Duodenal mucosa (tissue), 2 donors: ENCODE measurements around the gene MED29.

Experiments
- H3K27ac ChIP-seq: one replicate; pipeline ENCODE4 v1.7.0; 2013; ENCODE audit warnings: low read depth, low read length
- H3K27me3 ChIP-seq, 2 donors: one replicate each; pipeline ENCODE4 v1.7.0; 2013; ENCODE audit warnings: low read length in 2 of 2, control low read depth in 1 of 2; ENCODE audit not compliant: insufficient read depth in 2 of 2, control insufficient read depth in 1 of 2
- H3K36me3 ChIP-seq, 2 donors: one replicate each; pipeline ENCODE4 v1.7.0; 2013; ENCODE audit warnings: low read length in 2 of 2, control low read depth in 1 of 2; ENCODE audit not compliant: insufficient read depth in 2 of 2, control insufficient read depth in 1 of 2
- H3K4me1 ChIP-seq, 2 donors: one replicate each; pipeline ENCODE4 v1.7.0; 2013; ENCODE audit warnings: low read length in 2 of 2, control low read depth in 1 of 2; ENCODE audit not compliant: insufficient read depth in 2 of 2, control insufficient read depth in 1 of 2
- H3K4me3 ChIP-seq, 2 donors: one replicate each; pipeline ENCODE4 v1.7.0; 2013; ENCODE audit warnings: low read length in 2 of 2, low read depth in 1 of 2
- H3K9ac ChIP-seq, 2 donors: one replicate each; pipeline ENCODE4 v1.7.0; 2013; ENCODE audit warnings: low read length in 2 of 2, low read depth in 1 of 2
- H3K9me3 ChIP-seq, 2 donors: one replicate each; pipeline ENCODE4 v1.7.0; 2013; ENCODE audit warnings: low read length in 2 of 2, control low read depth in 1 of 2; ENCODE audit not compliant: control insufficient read depth in 1 of 2

Gene MED29

DNA sequence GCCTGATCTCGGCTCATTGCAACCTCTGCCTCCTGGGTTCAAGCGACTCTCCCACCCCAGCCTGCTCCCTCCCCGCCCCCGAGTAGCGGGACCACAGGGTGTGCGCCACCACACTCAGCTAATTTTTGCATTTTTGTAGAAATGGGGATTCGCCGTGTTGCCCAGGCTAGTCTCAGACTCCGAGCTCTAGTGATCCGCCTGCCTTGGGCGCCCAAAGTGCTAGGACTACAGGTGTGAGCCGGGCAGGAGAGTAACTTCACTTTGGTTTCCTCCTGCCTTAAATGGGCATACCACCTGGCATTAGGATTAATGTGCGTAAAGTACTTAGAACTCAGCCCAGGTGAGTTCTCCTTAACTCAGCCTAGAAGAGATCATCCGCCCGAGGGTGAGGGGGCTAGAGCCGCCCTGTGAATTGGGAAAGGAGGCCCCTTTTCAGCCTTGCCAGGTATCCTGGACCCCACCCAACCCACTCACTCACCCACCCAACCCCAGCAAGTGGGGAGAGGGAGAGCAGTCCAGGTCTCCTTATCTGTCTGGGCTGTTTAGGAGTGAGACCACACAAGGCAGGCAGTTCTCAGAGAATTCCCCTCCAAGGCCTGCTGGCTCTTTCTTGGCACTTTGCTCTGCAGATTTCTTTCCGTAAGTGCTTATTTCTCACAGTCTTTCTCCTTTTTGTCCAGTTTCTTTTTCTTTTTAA is 14.2 kb downstream of the MED29 start:
- peak overlapping the region; percentile 12 to 95 for H3K4me3 ChIP-seq
- peaks cover 14 to 20% of the 10 kb centered on the region in 2 donors for H3K36me3 ChIP-seq
- H3K27me3 ChIP-seq, result no peaks in the 10 kb centered on the region
- H3K9me3 ChIP-seq, result no peaks in the 10 kb centered on the region
- H3K9ac ChIP-seq, result peak overlapping the region; percentile 87 to 100
- H3K27ac ChIP-seq, result peak overlapping the region; percentile 94
- peaks cover 33 to 44% of the 10 kb centered on the region in 2 donors for H3K4me1 ChIP-seq

GRCh38 chr19:39405958-39406655 is 14.9 kb downstream of the MED29 start:
- Histone ChIP-seq H3K27me3 (no peaks in the 10 kb centered on the region), H3K36me3 (peaks cover 14 to 20% of the 10 kb centered on the region in 2 donors), H3K4me1 (peaks cover 33 to 47% of the 10 kb centered on the region in 2 donors), H3K4me3 (peak overlapping the region; percentile 76 to 95), H3K9me3 (no peaks in the 10 kb centered on the region), H3K9ac (peak overlapping the region; percentile 87 to 100), H3K27ac (peak overlapping the region; percentile 94)

- peak within 1 kb of the TSS; percentile 99 for H3K27ac ChIP-seq
- peak within 1 kb of the TSS; percentile 95 to 96 for H3K4me3 ChIP-seq
- H3K9me3 ChIP-seq, result no peaks in the 10 kb centered on the region
- H3K27me3 ChIP-seq, result no peaks in the 10 kb centered on the region
- peaks cover 14 to 20% of the 10 kb centered on the region in 2 donors for H3K36me3 ChIP-seq
- H3K4me1 ChIP-seq, result peaks cover 33 to 45% of the 10 kb centered on the region in 2 donors
- H3K9ac ChIP-seq, result peak within 1 kb of the TSS; percentile 100
Measured at GRCh38 chr19:39406656-39407409, 15.7 kb downstream of the MED29 start, which contains the start of gene ZFP36. TSS of gene ZFP36 (plus strand) at chr19:39406847. CDS start at chr19:39406905, 58 bp downstream.

- H3K4me1 ChIP-seq, result peaks cover 28 to 40% of the 10 kb centered on the region in 2 donors
- no peaks in the 10 kb centered on the region for H3K27me3 ChIP-seq
- peak overlapping the region; percentile 95 to 96 for H3K4me3 ChIP-seq
- peaks cover 14 to 20% of the 10 kb centered on the region in 2 donors for H3K36me3 ChIP-seq
- H3K9me3 ChIP-seq, result no peaks in the 10 kb centered on the region
- H3K9ac ChIP-seq, result peak overlapping the region; percentile 100
- H3K27ac ChIP-seq, result peak overlapping the region; percentile 99
Measured at GRCh38 chr19:39407410-39407659, 16.2 kb downstream of the MED29 start.

GRCh38 chr19:39407660-39408391 is 16.6 kb downstream of the MED29 start:
- Histone ChIP-seq H3K27ac (peak overlapping the region; percentile 99), H3K36me3 (peaks cover 14 to 20% of the 10 kb centered on the region in 2 donors), H3K4me3 (peak overlapping the region; percentile 95 to 96), H3K9me3 (no peaks in the 10 kb centered on the region), H3K9ac (peak overlapping the region; percentile 100), H3K27me3 (no peaks in the 10 kb centered on the region), H3K4me1 (peaks cover 27 to 37% of the 10 kb centered on the region in 2 donors)

DNA sequence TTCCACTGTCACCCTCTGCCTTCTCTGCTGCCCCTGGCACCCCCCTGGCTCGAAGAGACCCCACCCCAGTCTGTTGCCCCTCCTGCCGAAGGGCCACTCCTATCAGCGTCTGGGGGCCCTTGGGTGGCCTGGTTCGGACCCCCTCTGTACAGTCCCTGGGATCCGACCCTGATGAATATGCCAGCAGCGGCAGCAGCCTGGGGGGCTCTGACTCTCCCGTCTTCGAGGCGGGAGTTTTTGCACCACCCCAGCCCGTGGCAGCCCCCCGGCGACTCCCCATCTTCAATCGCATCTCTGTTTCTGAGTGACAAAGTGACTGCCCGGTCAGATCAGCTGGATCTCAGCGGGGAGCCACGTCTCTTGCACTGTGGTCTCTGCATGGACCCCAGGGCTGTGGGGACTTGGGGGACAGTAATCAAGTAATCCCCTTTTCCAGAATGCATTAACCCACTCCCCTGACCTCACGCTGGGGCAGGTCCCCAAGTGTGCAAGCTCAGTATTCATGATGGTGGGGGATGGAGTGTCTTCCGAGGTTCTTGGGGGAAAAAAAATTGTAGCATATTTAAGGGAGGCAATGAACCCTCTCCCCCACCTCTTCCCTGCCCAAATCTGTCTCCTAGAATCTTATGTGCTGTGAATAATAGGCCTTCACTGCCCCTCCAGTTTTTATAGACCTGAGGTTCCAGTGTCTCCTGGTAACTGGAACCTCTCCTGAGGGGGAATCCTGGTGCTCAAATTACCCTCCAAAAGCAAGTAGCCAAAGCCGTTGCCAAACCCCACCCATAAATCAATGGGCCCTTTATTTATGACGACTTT is 17.4 kb downstream of the MED29 start:
- peaks cover 14 to 20% of the 10 kb centered on the region in 2 donors for H3K36me3 ChIP-seq
- H3K9ac ChIP-seq, result peak overlapping the region; percentile 100
- no peaks in the 10 kb centered on the region for H3K9me3 ChIP-seq
- H3K4me1 ChIP-seq, result peaks cover 27 to 31% of the 10 kb centered on the region in 2 donors
- peak overlapping the region; percentile 95 to 96 for H3K4me3 ChIP-seq
- peak overlapping the region; percentile 99 for H3K27ac ChIP-seq
- H3K27me3 ChIP-seq, result no peaks in the 10 kb centered on the region

GRCh38 chr19:39409208-39410016 is 18.2 kb downstream of the MED29 start:
- peaks cover 25 to 32% of the 10 kb centered on the region in 2 donors for H3K4me1 ChIP-seq
- no peaks in the 10 kb centered on the region for H3K9me3 ChIP-seq
- peaks cover 0 to 4% of the 10 kb centered on the region in 2 donors for H3K27me3 ChIP-seq
- H3K9ac ChIP-seq, result peak overlapping the region; percentile 100
- H3K4me3 ChIP-seq, result peak overlapping the region; percentile 95 to 96
- H3K27ac ChIP-seq, result peak overlapping the region; percentile 99
- H3K36me3 ChIP-seq, result peaks cover 14 to 20% of the 10 kb centered on the region in 2 donors

- peak overlapping the region; percentile 60 to 72 for H3K4me3 ChIP-seq
- H3K9ac ChIP-seq, result peak overlapping the region; percentile 34 to 100
- H3K36me3 ChIP-seq, result peaks cover 14 to 20% of the 10 kb centered on the region in 2 donors
- no peaks in the 10 kb centered on the region for H3K9me3 ChIP-seq
- H3K4me1 ChIP-seq, result peaks cover 26 to 29% of the 10 kb centered on the region in 2 donors
- peak overlapping the region; percentile 99 for H3K27ac ChIP-seq
- H3K27me3 ChIP-seq, result peaks cover 0 to 4% of the 10 kb centered on the region in 2 donors
Measured at GRCh38 chr19:39410017-39410830, 19.0 kb downstream of the MED29 start.
